ENCODE data around the gene GGA2. TPM values are rescaled to one million over a fixed set of nuclear protein-coding genes. Genes with fewer than 3 reads are reported as not detected.

GGA2 gene, protein sequence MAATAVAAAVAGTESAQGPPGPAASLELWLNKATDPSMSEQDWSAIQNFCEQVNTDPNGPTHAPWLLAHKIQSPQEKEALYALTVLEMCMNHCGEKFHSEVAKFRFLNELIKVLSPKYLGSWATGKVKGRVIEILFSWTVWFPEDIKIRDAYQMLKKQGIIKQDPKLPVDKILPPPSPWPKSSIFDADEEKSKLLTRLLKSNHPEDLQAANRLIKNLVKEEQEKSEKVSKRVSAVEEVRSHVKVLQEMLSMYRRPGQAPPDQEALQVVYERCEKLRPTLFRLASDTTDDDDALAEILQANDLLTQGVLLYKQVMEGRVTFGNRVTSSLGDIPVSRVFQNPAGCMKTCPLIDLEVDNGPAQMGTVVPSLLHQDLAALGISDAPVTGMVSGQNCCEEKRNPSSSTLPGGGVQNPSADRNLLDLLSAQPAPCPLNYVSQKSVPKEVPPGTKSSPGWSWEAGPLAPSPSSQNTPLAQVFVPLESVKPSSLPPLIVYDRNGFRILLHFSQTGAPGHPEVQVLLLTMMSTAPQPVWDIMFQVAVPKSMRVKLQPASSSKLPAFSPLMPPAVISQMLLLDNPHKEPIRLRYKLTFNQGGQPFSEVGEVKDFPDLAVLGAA
- total RNA-seq, result 36.3 and 52.1 TPM in 2 replicates

DNA sequence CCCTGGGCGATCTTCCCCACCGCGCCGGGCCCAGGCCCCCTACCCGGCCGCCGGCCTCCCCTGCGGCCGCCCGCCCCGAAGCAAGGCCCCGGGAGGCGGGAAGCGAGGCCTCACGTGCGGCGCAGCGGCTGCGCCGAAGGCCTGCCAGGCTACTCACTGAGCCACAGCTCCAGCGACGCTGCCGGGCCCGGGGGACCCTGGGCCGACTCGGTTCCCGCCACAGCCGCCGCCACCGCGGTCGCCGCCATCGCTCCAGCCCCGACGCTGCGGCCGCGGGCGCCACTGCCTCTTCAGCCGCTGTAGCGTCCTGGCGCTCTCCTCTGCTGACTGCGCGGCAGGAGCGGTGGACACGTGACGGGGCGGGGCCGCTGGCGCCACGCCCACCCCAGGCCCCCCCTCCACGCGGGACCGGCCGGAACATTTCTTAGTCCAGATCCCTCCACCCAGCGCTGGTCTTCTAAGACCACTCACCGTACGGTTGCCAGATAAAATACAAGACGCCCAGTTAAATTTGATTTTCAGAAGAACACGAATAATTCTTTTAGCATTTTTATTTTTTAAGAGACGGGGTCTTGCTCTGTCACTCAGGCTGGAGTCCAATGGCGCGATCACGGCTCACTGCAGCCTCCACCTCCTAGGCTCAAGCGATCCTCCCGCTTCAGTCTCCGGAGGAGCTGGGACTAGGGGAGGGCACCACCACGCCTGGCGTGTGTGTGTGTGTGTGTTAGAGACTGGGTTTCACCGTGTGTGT, at the start of gene GGA2:
TSS of gene GGA2 (minus strand) at position 331 of the 751 bp plus-strand sequence. CDS start at position 248, 83 bp downstream.

DNA sequence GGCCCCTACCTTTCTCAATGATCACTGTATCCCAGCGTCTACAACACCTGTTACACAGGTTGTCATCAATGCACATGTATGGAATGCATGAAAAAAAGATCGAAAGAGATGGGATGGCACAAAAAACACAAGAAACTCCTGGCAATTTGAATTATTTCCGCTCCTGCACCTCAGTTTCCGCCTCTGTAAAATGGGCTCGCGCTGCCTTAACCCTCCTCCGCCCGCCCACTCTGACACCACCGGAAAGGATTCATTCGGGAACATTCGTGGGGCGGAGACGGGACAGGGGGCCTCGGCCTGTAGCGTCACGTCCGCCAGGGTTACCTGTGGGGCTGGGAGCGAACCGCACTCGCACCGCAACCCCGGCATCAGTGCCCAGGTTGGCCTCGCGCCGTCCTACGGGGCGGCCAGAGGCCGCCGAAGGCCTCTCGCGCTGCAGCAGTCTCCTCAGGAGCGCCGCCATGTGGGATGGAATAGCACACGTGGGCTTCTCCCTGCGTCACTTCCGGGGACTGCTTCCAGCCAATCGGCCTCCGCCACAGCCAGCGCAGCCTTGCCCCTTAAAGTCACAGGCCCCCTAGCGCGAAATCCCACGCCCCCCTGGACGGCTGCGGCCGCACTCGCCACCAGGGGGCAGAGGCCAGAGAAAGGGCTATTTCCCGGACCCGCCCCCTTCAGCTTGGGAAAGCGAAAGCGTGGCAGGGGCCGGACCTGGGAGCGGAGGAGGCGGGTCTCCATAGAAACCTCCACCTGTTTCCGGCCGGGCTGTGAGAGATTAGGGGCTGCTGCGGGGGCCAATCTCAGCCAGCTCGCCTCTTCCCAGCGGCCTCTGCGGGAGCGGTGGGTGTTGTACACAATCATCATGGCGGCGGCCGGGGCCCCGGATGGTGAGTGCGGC, 46.8 kb upstream of the GGA2 start, which contains the start of the genes EARS2 and UBFD1:
TSS of gene EARS2 (minus strand) at position 470 of the 898 bp plus-strand sequence. CDS start at position 463, 7 bp downstream.
TSS of gene UBFD1 (plus strand) at position 847 of the 898 bp plus-strand sequence. CDS start at position 863, 16 bp downstream.

DNA sequence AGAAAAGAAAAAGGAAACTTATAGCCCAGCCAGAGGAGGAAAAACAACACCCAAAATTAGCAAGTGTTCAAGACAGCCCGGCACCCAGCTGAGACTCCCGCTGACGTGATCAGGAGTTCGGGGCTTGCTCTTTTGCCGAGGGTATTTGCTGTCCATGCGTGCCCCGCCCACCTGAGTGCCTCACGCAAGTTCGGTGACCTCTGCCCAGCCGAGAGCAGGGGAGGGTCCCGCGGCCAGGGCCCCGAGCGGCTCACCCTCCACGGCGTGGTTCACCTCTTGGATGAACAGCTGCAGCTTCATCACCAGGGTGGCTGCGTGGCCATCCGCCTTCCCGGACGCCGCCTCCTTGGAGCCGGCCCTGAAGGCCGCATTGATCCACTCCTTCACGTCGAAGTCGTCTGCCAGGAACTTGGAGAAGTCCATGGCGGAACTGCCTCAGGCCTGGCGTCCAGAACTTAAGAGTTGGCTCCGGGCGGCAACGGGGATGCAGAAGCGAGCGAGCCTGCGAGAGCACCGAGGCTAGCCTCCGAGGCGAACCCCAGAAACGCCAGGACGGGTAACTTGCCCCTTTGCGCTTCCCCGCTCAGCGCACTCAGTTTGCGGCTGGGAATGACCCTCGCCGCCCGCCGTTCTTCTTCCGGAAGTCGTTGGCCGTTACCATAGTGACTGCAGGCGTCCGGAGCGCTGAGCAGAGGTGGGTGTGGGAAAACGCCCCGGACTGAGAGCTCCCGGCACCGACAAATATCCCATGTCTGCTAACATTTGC, 57.5 kb downstream of the GGA2 start, which contains the start of gene COG7:
TSS of gene COG7 (minus strand) at position 618 of the 766 bp plus-strand sequence. CDS start at position 423, 195 bp downstream.

Small RNA genes within 50 kb of the gene (small RNA-seq; reads per million reads assigned to genes)
- gene RF00072, result not detected

Other genes starting within 250 kb of the GGA2 start
- 0.29 and 1.6 TPM in 2 replicates for gene SCNN1B, start 208.2 kb downstream of the GGA2 start, total RNA-seq
- 16.7 and 26.8 TPM in 2 replicates for gene COG7, start 57.3 kb downstream of the GGA2 start, total RNA-seq
- 19.4 and 24.8 TPM in 2 replicates for gene EARS2, start 46.9 kb upstream of the GGA2 start, total RNA-seq
- 91.8 and 97.7 TPM in 2 replicates for gene UBFD1, start 47.2 kb upstream of the GGA2 start, total RNA-seq
- gene NDUFAB1, start 85.8 kb upstream of the GGA2 start, total RNA-seq, result 104 and 112 TPM in 2 replicates
- 11.1 and 19.5 TPM in 2 replicates for gene PALB2, start 130.8 kb upstream of the GGA2 start, total RNA-seq
- 66.0 and 85.2 TPM in 2 replicates for gene DCTN5, start 131.0 kb upstream of the GGA2 start, total RNA-seq
- 22.5 and 36.5 TPM in 2 replicates for gene PLK1, start 168.4 kb upstream of the GGA2 start, total RNA-seq
- gene ERN2, start 202.7 kb upstream of the GGA2 start, total RNA-seq, result not detected in 2 replicates
- not detected in 2 replicates for gene CHP2, start 244.5 kb upstream of the GGA2 start, total RNA-seq